Measurements from ENCODE around the gene SHMT2.

Gene SHMT2

GRCh38 chr12:57231276-57232021 lies 1.9 kb downstream of the SHMT2 start:
- Histone ChIP-seq H3K4me3 (ENCODE audit: insufficient read depth in 1 of 2, low read depth in 1 of 2, low read length in 2 of 2) (peak overlapping the region in 1 of 2 experiments; percentile 86), H4K8ac (ENCODE audit: low read length) (peak overlapping the region; percentile 47), H3K9ac (ENCODE audit: low read length) (peak overlapping the region; percentile 98), H2BK120ac (ENCODE audit: low read depth, low read length) (no peak overlapping the region), H3K23ac (ENCODE audit: low read length in 2 of 2) (no peak overlapping the region), H4K91ac (ENCODE audit: low read length) (peak overlapping the region; percentile 47), H3K36me3 (ENCODE audit: control insufficient read depth in 1 of 2, insufficient read depth in 2 of 2, low read depth in 1 of 2, low read length in 2 of 2) (peaks cover 42 to 54% of the 10 kb centered on the region in 2 experiments), H3K4me2 (ENCODE audit: low read length, poor library complexity, severe bottlenecking) (peak overlapping the region; percentile 21), H2BK5ac (ENCODE audit: low read depth, low read length, poor library complexity, severe bottlenecking) (no peak overlapping the region), H3K9me3 (ENCODE audit: control insufficient read depth, low read length) (no peaks in the 10 kb centered on the region), H3K27me3 (ENCODE audit: control insufficient read depth in 1 of 2, insufficient read depth in 1 of 2, low read length in 2 of 2) (peaks cover 1 to 21% of the 10 kb centered on the region in 2 experiments), H2AK5ac (ENCODE audit: low read length, severe bottlenecking) (no peak overlapping the region), H2AFZ (ENCODE audit: low read depth, low read length) (no peak overlapping the region), H3K4me1 (ENCODE audit: control insufficient read depth, insufficient read depth, low read depth, low read length) (peaks cover 29% of the 10 kb centered on the region), H3K27ac (ENCODE audit: low read length, poor library complexity, severe bottlenecking) (no peak overlapping the region), H3K4ac (ENCODE audit: low read depth in 1 of 2, low read length in 2 of 2) (peak overlapping the region in 1 of 2 experiments; percentile 10), H3K18ac (ENCODE audit: low read depth in 1 of 2, low read length in 2 of 2) (peak overlapping the region in 1 of 2 experiments; percentile 16), H3K79me1 (replicated peaks; ENCODE audit: low read length, poor library complexity, severe bottlenecking) (peaks cover 23% of the 10 kb centered on the region), H2BK12ac (ENCODE audit: low read length in 2 of 2) (no peak overlapping the region), H2BK15ac (ENCODE audit: low read depth, poor library complexity, severe bottlenecking) (peak overlapping the region; percentile 61), H3K14ac (ENCODE audit: low read length in 2 of 2) (peak overlapping the region in 1 of 2 experiments; percentile 26)
- 97% methylated on average over 10 of the region's 13 CpGs for WGBS
- no peak for DNase-seq

GRCh38 chr12:57232156-57232756 lies 2.7 kb downstream of the SHMT2 start:
- WGBS: 96% methylated on average over 19 of the region's 19 CpGs
- Histone ChIP-seq H2BK5ac (ENCODE audit: low read depth, low read length, poor library complexity, severe bottlenecking) (no peak overlapping the region), H2AFZ (ENCODE audit: low read depth, low read length) (no peak overlapping the region), H3K9me3 (ENCODE audit: control insufficient read depth, low read length) (no peaks in the 10 kb centered on the region), H4K91ac (ENCODE audit: low read length) (no peak overlapping the region), H3K14ac (ENCODE audit: low read length in 2 of 2) (no peak overlapping the region), H3K4me1 (ENCODE audit: control insufficient read depth, insufficient read depth, low read depth, low read length) (peaks cover 21% of the 10 kb centered on the region), H3K4ac (ENCODE audit: low read depth in 1 of 2, low read length in 2 of 2) (no peak overlapping the region), H2BK12ac (ENCODE audit: low read length in 2 of 2) (no peak overlapping the region), H3K27me3 (ENCODE audit: control insufficient read depth in 1 of 2, insufficient read depth in 1 of 2, low read length in 2 of 2) (peaks cover 6 to 21% of the 10 kb centered on the region in 2 experiments), H2BK15ac (ENCODE audit: low read depth, poor library complexity, severe bottlenecking) (no peak overlapping the region), H2BK120ac (ENCODE audit: low read depth, low read length) (no peak overlapping the region), H3K9ac (ENCODE audit: low read length) (no peak overlapping the region), H2AK5ac (ENCODE audit: low read length, severe bottlenecking) (no peak overlapping the region), H3K18ac (ENCODE audit: low read depth in 1 of 2, low read length in 2 of 2) (no peak overlapping the region), H3K36me3 (ENCODE audit: control insufficient read depth in 1 of 2, insufficient read depth in 2 of 2, low read depth in 1 of 2, low read length in 2 of 2) (peaks cover 42 to 54% of the 10 kb centered on the region in 2 experiments), H3K23ac (ENCODE audit: low read length in 2 of 2) (peak overlapping the region in 1 of 2 experiments; percentile 61), H4K8ac (ENCODE audit: low read length) (no peak overlapping the region), H3K27ac (ENCODE audit: low read length, poor library complexity, severe bottlenecking) (no peak overlapping the region), H3K79me1 (replicated peaks; ENCODE audit: low read length, poor library complexity, severe bottlenecking) (peaks cover 23% of the 10 kb centered on the region), H3K4me3 (ENCODE audit: insufficient read depth in 1 of 2, low read depth in 1 of 2, low read length in 2 of 2) (no peak overlapping the region), H3K4me2 (ENCODE audit: low read length, poor library complexity, severe bottlenecking) (no peak overlapping the region)
- DNase-seq: no peak

- Histone ChIP-seq H3K4me3 (ENCODE audit: insufficient read depth in 1 of 2, low read depth in 1 of 2, low read length in 2 of 2) (no peak overlapping the region), H2BK120ac (ENCODE audit: low read depth, low read length) (no peak overlapping the region), H3K79me1 (replicated peaks; ENCODE audit: low read length, poor library complexity, severe bottlenecking) (peaks cover 23% of the 10 kb centered on the region), H2AFZ (ENCODE audit: low read depth, low read length) (no peak overlapping the region), H3K14ac (ENCODE audit: low read length in 2 of 2) (peak overlapping the region in 1 of 2 experiments; percentile 21), H3K4me2 (ENCODE audit: low read length, poor library complexity, severe bottlenecking) (no peak overlapping the region), H3K4me1 (ENCODE audit: control insufficient read depth, insufficient read depth, low read depth, low read length) (peaks cover 31% of the 10 kb centered on the region), H3K27ac (ENCODE audit: low read length, poor library complexity, severe bottlenecking) (no peak overlapping the region), H4K8ac (ENCODE audit: low read length) (no peak overlapping the region), H2BK12ac (ENCODE audit: low read length in 2 of 2) (no peak overlapping the region), H4K91ac (ENCODE audit: low read length) (no peak overlapping the region), H2BK5ac (ENCODE audit: low read depth, low read length, poor library complexity, severe bottlenecking) (no peak overlapping the region), H3K27me3 (ENCODE audit: control insufficient read depth in 1 of 2, insufficient read depth in 1 of 2, low read length in 2 of 2) (peaks cover 11 to 29% of the 10 kb centered on the region in 2 experiments), H2AK5ac (ENCODE audit: low read length, severe bottlenecking) (no peak overlapping the region), H3K9ac (ENCODE audit: low read length) (no peak overlapping the region), H3K18ac (ENCODE audit: low read depth in 1 of 2, low read length in 2 of 2) (no peak overlapping the region), H3K9me3 (ENCODE audit: control insufficient read depth, low read length) (no peaks in the 10 kb centered on the region), H3K4ac (ENCODE audit: low read depth in 1 of 2, low read length in 2 of 2) (no peak overlapping the region), H2BK15ac (ENCODE audit: low read depth, poor library complexity, severe bottlenecking) (no peak overlapping the region), H3K36me3 (ENCODE audit: control insufficient read depth in 1 of 2, insufficient read depth in 2 of 2, low read depth in 1 of 2, low read length in 2 of 2) (peaks cover 42 to 54% of the 10 kb centered on the region in 2 experiments), H3K23ac (ENCODE audit: low read length in 2 of 2) (peak overlapping the region in 1 of 2 experiments; percentile 53)
- 96% methylated on average over 15 of the region's 15 CpGs for WGBS
- DNase-seq: peak; percentile 74
Measured at GRCh38 chr12:57233357-57234232, 4.1 kb downstream of the SHMT2 start.

- Histone ChIP-seq H3K27ac (ENCODE audit: low read length, poor library complexity, severe bottlenecking) (no peak overlapping the region), H4K8ac (ENCODE audit: low read length) (no peak overlapping the region), H2BK12ac (ENCODE audit: low read length in 2 of 2) (no peak overlapping the region), H4K91ac (ENCODE audit: low read length) (no peak overlapping the region), H3K9me3 (ENCODE audit: control insufficient read depth, low read length) (no peaks in the 10 kb centered on the region), H3K4me3 (ENCODE audit: insufficient read depth in 1 of 2, low read depth in 1 of 2, low read length in 2 of 2) (no peak overlapping the region), H3K27me3 (ENCODE audit: control insufficient read depth in 1 of 2, insufficient read depth in 1 of 2, low read length in 2 of 2) (peaks cover 11 to 32% of the 10 kb centered on the region in 2 experiments), H3K4ac (ENCODE audit: low read depth in 1 of 2, low read length in 2 of 2) (no peak overlapping the region), H3K23ac (ENCODE audit: low read length in 2 of 2) (no peak overlapping the region), H2BK15ac (ENCODE audit: low read depth, poor library complexity, severe bottlenecking) (no peak overlapping the region), H3K18ac (ENCODE audit: low read depth in 1 of 2, low read length in 2 of 2) (no peak overlapping the region), H3K36me3 (ENCODE audit: control insufficient read depth in 1 of 2, insufficient read depth in 2 of 2, low read depth in 1 of 2, low read length in 2 of 2) (peaks cover 42 to 54% of the 10 kb centered on the region in 2 experiments), H2BK5ac (ENCODE audit: low read depth, low read length, poor library complexity, severe bottlenecking) (no peak overlapping the region), H3K14ac (ENCODE audit: low read length in 2 of 2) (no peak overlapping the region), H3K4me1 (ENCODE audit: control insufficient read depth, insufficient read depth, low read depth, low read length) (peaks cover 35% of the 10 kb centered on the region), H2BK120ac (ENCODE audit: low read depth, low read length) (no peak overlapping the region), H2AK5ac (ENCODE audit: low read length, severe bottlenecking) (no peak overlapping the region), H2AFZ (ENCODE audit: low read depth, low read length) (no peak overlapping the region), H3K4me2 (ENCODE audit: low read length, poor library complexity, severe bottlenecking) (no peak overlapping the region), H3K9ac (ENCODE audit: low read length) (peak overlapping the region; percentile 38), H3K79me1 (replicated peaks; ENCODE audit: low read length, poor library complexity, severe bottlenecking) (peaks cover 23% of the 10 kb centered on the region)
- 77% methylated on average over 2 of the region's 3 CpGs for WGBS
- DNase-seq: no peak
Measured at GRCh38 chr12:57234233-57234570, 4.7 kb downstream of the SHMT2 start.

All from mesenchymal stem cell (in vitro differentiated cells and primary cell).